ENCODE results near the gene ROPN1L. TPM values are rescaled to one million over a fixed set of nuclear protein-coding genes. Genes with fewer than 3 reads are reported as not detected.

ROPN1L gene
- polyA plus RNA-seq, 3 donors = 1.5 to 2.1 (median 1.9) TPM

- H3K27ac Mint-ChIP-seq = no peak overlapping the region
- intact Hi-C loops (cut with micrococcal nuclease) = no loop called here
- no peak overlapping the region for H3K4me2 ChIP-seq (replicated peaks; ENCODE audit: extremely low read depth, low read length, poor library complexity, severe bottlenecking)
Observed at GRCh38 chr5:10507575-10508096, 66.0 kb downstream of the ROPN1L start.

GRCh38 chr5:10509575-10509974, 67.9 kb downstream of the ROPN1L start:
- H3K27ac ChIP-seq (ENCODE audit: low read depth in 1 of 2, low read length in 2 of 2) = no peak overlapping the region
- no peaks in the 10 kb centered on the region for H3K27me3 ChIP-seq (ENCODE audit: control insufficient read depth in 2 of 2, insufficient read depth in 2 of 2, low read length in 2 of 2)
- WGBS (ENCODE audit: insufficient coverage) = 100% methylated on average over 8 of the region's 9 CpGs
- TF ChIP-seq CTCF (IDR thresholded peaks at IDR 0.05) = no peak
- H2AFZ ChIP-seq (ENCODE audit: insufficient read depth, low read depth, low read length, poor library complexity, severe bottlenecking) = no peak overlapping the region
- no peak for DNase-seq
- intact Hi-C loops (cut with micrococcal nuclease) = no loop called here
- no peaks in the 10 kb centered on the region for H3K36me3 ChIP-seq (replicated peaks in 1 of 2; ENCODE audit: control insufficient read depth in 1 of 2, insufficient read depth in 2 of 2, low read length in 2 of 2)
- H3K9me3 ChIP-seq (replicated peaks in 1 of 2; ENCODE audit: control insufficient read depth in 1 of 2, insufficient read depth in 1 of 2, low read length in 2 of 2) = no peaks in the 10 kb centered on the region
- no peak overlapping the region for H3K4me3 Mint-ChIP-seq
- no peak overlapping the region for H3K4me2 ChIP-seq (replicated peaks; ENCODE audit: extremely low read depth, low read length, poor library complexity, severe bottlenecking)
- H3K4me1 Mint-ChIP-seq = peaks cover 17% of the 10 kb centered on the region
- H3K4me1 ChIP-seq (ENCODE audit: control insufficient read depth in 1 of 2, insufficient read depth in 2 of 2, low read length in 2 of 2) = peaks cover 14% of the 10 kb centered on the region in 2 donors
- H3K36me3 Mint-ChIP-seq = no peaks in the 10 kb centered on the region
- no peaks in the 10 kb centered on the region for H4K20me1 ChIP-seq (ENCODE audit: insufficient read depth, low read length)
- H3K27ac Mint-ChIP-seq = no peak overlapping the region
- H3K79me2 ChIP-seq (ENCODE audit: insufficient read depth, low read length) = no peaks in the 10 kb centered on the region
- no peak overlapping the region for H3K9ac ChIP-seq (ENCODE audit: insufficient read depth, low read length, poor library complexity, severe bottlenecking)
- H3K27me3 Mint-ChIP-seq (ENCODE audit: low read depth in 3 of 3) = peaks cover 1 to 5% (median 1%) of the 10 kb centered on the region in 3 donors
- H3K9me3 Mint-ChIP-seq = peaks cover 0 to 5% (median 2%) of the 10 kb centered on the region in 7 donors
- H3K4me3 ChIP-seq (replicated peaks in 1 of 3; ENCODE audit: low read depth in 2 of 3, low read length in 3 of 3) = no peak overlapping the region

More at GRCh38 chr5:10507575-10508096, 66.0 kb downstream of the ROPN1L start:
- Mint-ChIP-seq H3K4me1 (peaks cover 20% of the 10 kb centered on the region), H3K36me3 (no peaks in the 10 kb centered on the region), H3K27me3 (ENCODE audit: low read depth in 3 of 3) (peaks cover 0 to 5% (median 0%) of the 10 kb centered on the region in 3 donors), H3K9me3 (peaks cover 0 to 5% (median 2%) of the 10 kb centered on the region in 7 donors), H3K4me3 (no peak overlapping the region)
- Histone ChIP-seq H3K79me2 (ENCODE audit: insufficient read depth, low read length) (no peaks in the 10 kb centered on the region), H3K27ac (ENCODE audit: low read depth in 1 of 2, low read length in 2 of 2) (no peak overlapping the region), H3K4me3 (replicated peaks in 1 of 3; ENCODE audit: low read depth in 2 of 3, low read length in 3 of 3) (no peak overlapping the region), H3K36me3 (replicated peaks in 1 of 2; ENCODE audit: control insufficient read depth in 1 of 2, insufficient read depth in 2 of 2, low read length in 2 of 2) (no peaks in the 10 kb centered on the region), H3K9ac (ENCODE audit: insufficient read depth, low read length, poor library complexity, severe bottlenecking) (no peak overlapping the region), H4K20me1 (ENCODE audit: insufficient read depth, low read length) (no peaks in the 10 kb centered on the region), H3K27me3 (ENCODE audit: control insufficient read depth in 2 of 2, insufficient read depth in 2 of 2, low read length in 2 of 2) (no peaks in the 10 kb centered on the region), H2AFZ (ENCODE audit: insufficient read depth, low read depth, low read length, poor library complexity, severe bottlenecking) (no peak overlapping the region), H3K4me1 (ENCODE audit: control insufficient read depth in 1 of 2, insufficient read depth in 2 of 2, low read length in 2 of 2) (peaks cover 14% of the 10 kb centered on the region in 2 donors), H3K9me3 (replicated peaks in 1 of 2; ENCODE audit: control insufficient read depth in 1 of 2, insufficient read depth in 1 of 2, low read length in 2 of 2) (no peaks in the 10 kb centered on the region)
- DNase-seq = no peak
- no peak for TF ChIP-seq CTCF (IDR thresholded peaks at IDR 0.05)
- 100% methylated on average over 1 of the region's 3 CpGs for WGBS (ENCODE audit: insufficient coverage)

All from CD14-positive monocyte (primary cell).